ENCODE data around the gene MLF2. TPM values are rescaled to one million over a fixed set of nuclear protein-coding genes. Genes with fewer than 3 reads are reported as not detected.
A peak's percentile ranks its signal among the peaks of the same experiment; 100 is the strongest.

Gene MLF2
- total RNA-seq, 1 experiment from 2014 or later = 309 TPM

DNA sequence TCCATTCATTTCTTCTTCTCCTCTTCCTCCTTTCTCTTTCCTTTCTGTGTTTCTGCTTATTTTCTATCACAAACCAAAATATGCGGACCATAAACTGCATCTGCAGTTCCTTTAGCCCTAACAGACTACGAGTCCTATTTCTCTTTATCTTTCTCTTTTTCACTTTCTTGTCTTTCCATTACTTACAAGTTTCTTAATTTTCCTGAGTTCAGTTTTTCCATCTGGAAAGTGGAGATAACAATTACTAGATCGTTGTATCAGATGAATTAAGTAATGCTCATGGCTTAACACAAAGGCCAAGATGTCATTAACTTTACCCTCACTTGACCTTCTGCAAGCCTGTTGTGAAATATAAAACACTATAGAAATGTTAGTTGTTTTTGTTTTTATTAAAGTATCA lies 30.1 kb downstream of the MLF2 start:
- ATAC-seq (no peak), DNase-seq (ENCODE audit: low read depth, low spot score) (no peak)
- Histone ChIP-seq H2AFZ (ENCODE audit: low read depth, low read length, poor library complexity, severe bottlenecking) (no peak overlapping the region), H3K9me2 (ENCODE audit: insufficient read depth) (no peaks in the 10 kb centered on the region), H3K27me3 (ENCODE audit: insufficient read depth, low read length) (no peaks in the 10 kb centered on the region), H3K9ac (ENCODE audit: low read length) (peak overlapping the region; percentile 93), H3K36me3 (ENCODE audit: control insufficient read depth in 1 of 2, insufficient read depth in 2 of 2, low read length in 2 of 2) (no peaks in the 10 kb centered on the region), H3K4me1 (ENCODE audit: control insufficient read depth in 1 of 2, insufficient read depth in 2 of 2, low read length in 2 of 2) (peaks cover 5 to 26% of the 10 kb centered on the region in 2 experiments; a peak in 3 of 4 replicates), H3K4me2 (ENCODE audit: low read length) (peak overlapping the region; percentile 100), H3K9me3 (ENCODE audit: control insufficient read depth in 1 of 2, insufficient read depth in 1 of 2, low read depth in 1 of 2, low read length in 2 of 2) (no peaks in the 10 kb centered on the region), H3K27ac (ENCODE audit: low read depth, low read length) (peak overlapping the region; percentile 91; the same call in 1 of the 2 replicates), H3K4me3 (replicated peaks in 1 of 2; ENCODE audit: low read depth in 1 of 2, low read length in 2 of 2) (peak overlapping the region; percentile 54 to 86), H3K79me2 (ENCODE audit: insufficient read depth, low read length) (peaks cover 14% of the 10 kb centered on the region; the same call in 1 of the 2 replicates), H4K20me1 (ENCODE audit: insufficient read depth) (no peaks in the 10 kb centered on the region)
- TF ChIP-seq SP1 (IDR thresholded peaks at IDR 0.05; ENCODE audit: low read depth) = no peak
- no peak for TF ChIP-seq JUND (IDR thresholded peaks at IDR 0.05)
- no peak for TF ChIP-seq ZFX (IDR thresholded peaks at IDR 0.05)
- no peak for TF ChIP-seq CBX3 (IDR thresholded peaks at IDR 0.05; ENCODE audit: low read depth)
- TF ChIP-seq FOSL1 (IDR thresholded peaks at IDR 0.05; ENCODE audit: low read depth) = no peak
- TF ChIP-seq EZH2phosphoT487 (IDR thresholded peaks at IDR 0.05; ENCODE audit: borderline replicate concordance) = no peak
- TF ChIP-seq SRF (IDR thresholded peaks at IDR 0.05; ENCODE audit: low read depth) = no peak
- TF ChIP-seq POLR2A (IDR thresholded peaks at IDR 0.05; ENCODE audit: borderline replicate concordance, extremely low read depth, insufficient read depth, insufficient read length) = no peak
- no peak for TF ChIP-seq ELF1 (IDR thresholded peaks at IDR 0.05; ENCODE audit: borderline replicate concordance, low read depth)
- TF ChIP-seq, protein P1, sequence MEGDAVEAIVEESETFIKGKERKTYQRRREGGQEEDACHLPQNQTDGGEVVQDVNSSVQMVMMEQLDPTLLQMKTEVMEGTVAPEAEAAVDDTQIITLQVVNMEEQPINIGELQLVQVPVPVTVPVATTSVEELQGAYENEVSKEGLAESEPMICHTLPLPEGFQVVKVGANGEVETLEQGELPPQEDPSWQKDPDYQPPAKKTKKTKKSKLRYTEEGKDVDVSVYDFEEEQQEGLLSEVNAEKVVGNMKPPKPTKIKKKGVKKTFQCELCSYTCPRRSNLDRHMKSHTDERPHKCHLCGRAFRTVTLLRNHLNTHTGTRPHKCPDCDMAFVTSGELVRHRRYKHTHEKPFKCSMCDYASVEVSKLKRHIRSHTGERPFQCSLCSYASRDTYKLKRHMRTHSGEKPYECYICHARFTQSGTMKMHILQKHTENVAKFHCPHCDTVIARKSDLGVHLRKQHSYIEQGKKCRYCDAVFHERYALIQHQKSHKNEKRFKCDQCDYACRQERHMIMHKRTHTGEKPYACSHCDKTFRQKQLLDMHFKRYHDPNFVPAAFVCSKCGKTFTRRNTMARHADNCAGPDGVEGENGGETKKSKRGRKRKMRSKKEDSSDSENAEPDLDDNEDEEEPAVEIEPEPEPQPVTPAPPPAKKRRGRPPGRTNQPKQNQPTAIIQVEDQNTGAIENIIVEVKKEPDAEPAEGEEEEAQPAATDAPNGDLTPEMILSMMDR (IDR thresholded peaks at IDR 0.05 in 2 of 3, conservative IDR thresholded peaks at IDR 0.05 in 1 of 3; ENCODE audit: borderline replicate concordance in 1 of 3, insufficient read depth in 1 of 3, low read depth in 2 of 3, low read length in 2 of 3) = no peak
- TF ChIP-seq, protein P2, sequence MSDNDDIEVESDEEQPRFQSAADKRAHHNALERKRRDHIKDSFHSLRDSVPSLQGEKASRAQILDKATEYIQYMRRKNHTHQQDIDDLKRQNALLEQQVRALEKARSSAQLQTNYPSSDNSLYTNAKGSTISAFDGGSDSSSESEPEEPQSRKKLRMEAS (IDR thresholded peaks at IDR 0.05) = no peak
- TF ChIP-seq SIN3A (IDR thresholded peaks at IDR 0.05; ENCODE audit: low read depth) = no peak
- no peak for TF ChIP-seq EGR1 (IDR thresholded peaks at IDR 0.05; ENCODE audit: low read depth)
- TF ChIP-seq CEBPB (IDR thresholded peaks at IDR 0.05; ENCODE audit: low read depth) = no peak
- TF ChIP-seq ZNF274 (IDR thresholded peaks at IDR 0.05; ENCODE audit: low read depth, low read length) = no peak
- TF ChIP-seq, protein P3, sequence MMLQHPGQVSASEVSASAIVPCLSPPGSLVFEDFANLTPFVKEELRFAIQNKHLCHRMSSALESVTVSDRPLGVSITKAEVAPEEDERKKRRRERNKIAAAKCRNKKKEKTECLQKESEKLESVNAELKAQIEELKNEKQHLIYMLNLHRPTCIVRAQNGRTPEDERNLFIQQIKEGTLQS (IDR thresholded peaks at IDR 0.05) = no peak
- RAD21 ChIA-PET (ENCODE audit: low non-redundant PET in 1 of 2, low total read pairs in 2 of 2, uncharacterized antibody in 2 of 2, unreplicated experiment in 2 of 2) = no interaction called here
- no TSS peak for BruUV-seq (replicated peaks)
- intact Hi-C loops (cut with micrococcal nuclease) = no loop called here
- CTCF ChIA-PET = interaction anchor here (1.1 to 1.3 kb wide), 3 partner anchors 38 to 150 kb away, joined by 4 to 7 read pairs (median 5); partner anchors contain the start of gene SPSB2
- POLR2A ChIA-PET = interaction anchor here (1.2 to 3.0 kb wide), 8 partner anchors 34 to 241 kb away, joined by 3 to 28 read pairs (median 8); partner anchors contain the start of genes C12orf57, CDCA3, PTMS and RNU7-1

Measured in HCT116 (cell line).